SU-DHL-6 (cell line): ENCODE results near the gene SHISAL2A.

Experiments
- CTCF ChIP-seq: fragments of 200-600 bp; sonication (generic); IDR thresholded peaks from one replicate; pipeline ENCODE4 v1.5.1; 2017; ENCODE audit warnings: antibody characterized with exemption, mild to moderate bottlenecking, low read length, moderate library complexity; ENCODE audit not compliant: insufficient read depth, poor library complexity, severe bottlenecking
- EZH2phosphoT487 ChIP-seq: fragments of 200-600 bp; sonication (generic), shearing (Covaris generic); conservative IDR thresholded peaks from 2 replicates; pipeline ENCODE4 v1.6.1; 2018; ENCODE audit warnings: mild to moderate bottlenecking, antibody characterized with exemption, low read length, moderate library complexity, mixed read lengths

GRCh38 chr1:52635321-52636089, 2.5 kb downstream of the SHISAL2A start:
- TF ChIP-seq CTCF (no peak), EZH2phosphoT487 (no peak)
